GM19397 (cell line): Measurements from ENCODE around the gene ANTXRL.
A peak's percentile ranks its signal among the peaks of the same experiment; 100 is the strongest.
"Not testable (repeated sequence)": the region's sequence is repeated elsewhere in the genome, so short reads cannot be mapped to it uniquely, and the experiment has no call there.

Experiments
- ATAC-seq: cut with Tn5 transposase; IDR thresholded peaks from one replicate; pipeline ENCODE4 v1.9.1; 2021; ENCODE audit warnings: mild to moderate bottlenecking, moderate library complexity; ENCODE audit not compliant: unreplicated experiment

ANTXRL gene

GRCh38 chr10:46254007-46254383 lies 32.8 kb upstream of the ANTXRL start:
- no peak for ATAC-seq

DNA sequence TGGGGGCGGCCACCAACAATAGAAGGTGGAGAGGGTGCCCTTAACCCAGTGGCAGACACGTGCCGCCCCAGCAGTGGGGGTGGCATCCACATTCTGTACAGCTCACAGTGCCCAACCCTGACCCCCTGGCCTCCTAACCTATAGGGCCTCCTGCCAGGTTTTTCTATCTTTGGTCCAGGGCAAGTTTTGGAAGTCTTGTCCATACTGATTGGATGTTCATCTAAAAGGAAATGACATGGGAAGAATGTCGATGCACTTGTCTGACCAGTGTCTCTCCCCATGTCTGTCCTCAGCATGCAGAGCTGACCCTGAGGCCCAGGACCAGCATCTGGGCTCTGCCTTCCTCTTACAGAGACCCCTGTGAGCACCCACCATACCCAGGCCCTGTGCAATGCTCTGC lies 32.3 kb upstream of the ANTXRL start:
- ATAC-seq, result no peak

DNA sequence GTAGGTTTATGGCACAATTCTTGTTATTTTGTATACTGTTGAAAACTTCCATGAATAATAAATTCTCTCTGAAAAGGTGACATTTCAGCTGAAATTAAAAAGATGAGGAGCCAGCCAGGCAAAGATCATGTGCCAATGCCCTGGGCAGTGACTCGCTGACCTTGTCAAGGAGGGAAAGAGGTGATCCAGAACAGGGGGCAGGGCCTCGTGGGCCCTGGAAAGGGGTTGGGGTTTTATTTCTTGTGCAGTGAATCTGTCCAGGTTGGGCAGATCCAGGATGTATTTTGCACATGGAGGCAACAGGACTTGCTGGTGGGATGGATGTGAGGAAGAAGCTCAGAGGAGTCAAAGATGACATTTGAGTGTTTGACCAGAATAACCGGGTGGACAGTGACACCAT lies 31.6 kb upstream of the ANTXRL start:
- not testable (repeated sequence) for ATAC-seq

- ATAC-seq, result peak; percentile 56
These were observed 30.7 kb upstream of the ANTXRL start for GRCh38 chr10:46255801-46256747.

DNA sequence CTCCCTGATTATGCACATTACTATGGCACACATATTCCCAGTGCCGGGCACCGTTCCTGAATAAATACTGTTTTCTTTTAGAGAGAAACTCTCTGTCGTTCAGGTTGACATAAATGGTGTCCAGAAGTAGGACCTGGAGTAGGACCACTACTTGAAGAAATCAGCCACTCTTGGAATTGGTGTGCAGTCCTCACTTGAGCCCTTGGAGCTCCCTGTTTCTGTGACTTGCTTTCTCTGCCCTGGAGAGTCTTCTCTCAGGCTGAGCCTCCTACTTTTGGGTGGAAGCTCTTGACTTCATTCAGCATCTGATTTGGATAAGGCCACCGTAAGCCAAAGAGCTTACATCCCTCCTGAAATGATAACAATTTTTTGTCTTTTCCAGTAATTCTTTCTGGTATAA lies 29.7 kb upstream of the ANTXRL start:
- no peak for ATAC-seq

DNA sequence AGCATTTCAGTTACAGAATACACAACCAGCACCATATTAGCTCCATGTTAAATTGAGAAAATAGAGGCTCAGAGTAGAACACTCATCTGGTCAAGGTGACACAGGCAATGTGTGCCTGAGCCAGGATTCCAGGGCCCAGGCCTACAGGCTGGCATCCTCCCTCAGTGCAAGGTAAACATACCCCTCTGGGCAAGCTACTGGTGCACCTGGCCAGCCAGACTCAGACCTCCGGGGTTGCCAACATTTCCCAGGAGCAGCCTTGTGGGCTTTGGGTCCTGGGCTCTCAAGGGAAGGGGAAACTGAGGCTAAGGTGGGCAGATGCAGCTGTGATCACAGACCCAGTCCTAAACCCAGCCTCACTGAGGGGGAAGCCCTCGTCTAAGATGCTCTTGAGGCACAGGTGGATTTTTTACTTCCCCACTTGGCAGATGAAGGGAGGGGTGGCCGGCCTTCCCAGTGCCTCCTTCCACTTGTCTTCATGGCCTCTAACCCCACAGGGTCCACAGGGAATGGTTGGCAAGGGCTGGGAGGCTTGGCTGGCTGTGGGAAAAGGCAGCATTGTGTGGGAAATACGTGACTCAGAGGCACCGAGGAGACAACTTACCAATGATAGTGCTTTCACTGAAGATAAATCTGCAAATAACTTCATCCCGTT lies 23.8 kb upstream of the ANTXRL start:
- not testable (repeated sequence) for ATAC-seq

- no peak for ATAC-seq
These were observed 22.9 kb upstream of the ANTXRL start for GRCh38 chr10:46263831-46264268.

GRCh38 chr10:46264336-46264735 lies 22.5 kb upstream of the ANTXRL start:
- no peak for ATAC-seq

GRCh38 chr10:46264737-46265368 lies 21.9 kb upstream of the ANTXRL start:
- ATAC-seq, result no peak

GRCh38 chr10:46265566-46266305 lies 21.1 kb upstream of the ANTXRL start:
- ATAC-seq, result not testable (repeated sequence)

DNA sequence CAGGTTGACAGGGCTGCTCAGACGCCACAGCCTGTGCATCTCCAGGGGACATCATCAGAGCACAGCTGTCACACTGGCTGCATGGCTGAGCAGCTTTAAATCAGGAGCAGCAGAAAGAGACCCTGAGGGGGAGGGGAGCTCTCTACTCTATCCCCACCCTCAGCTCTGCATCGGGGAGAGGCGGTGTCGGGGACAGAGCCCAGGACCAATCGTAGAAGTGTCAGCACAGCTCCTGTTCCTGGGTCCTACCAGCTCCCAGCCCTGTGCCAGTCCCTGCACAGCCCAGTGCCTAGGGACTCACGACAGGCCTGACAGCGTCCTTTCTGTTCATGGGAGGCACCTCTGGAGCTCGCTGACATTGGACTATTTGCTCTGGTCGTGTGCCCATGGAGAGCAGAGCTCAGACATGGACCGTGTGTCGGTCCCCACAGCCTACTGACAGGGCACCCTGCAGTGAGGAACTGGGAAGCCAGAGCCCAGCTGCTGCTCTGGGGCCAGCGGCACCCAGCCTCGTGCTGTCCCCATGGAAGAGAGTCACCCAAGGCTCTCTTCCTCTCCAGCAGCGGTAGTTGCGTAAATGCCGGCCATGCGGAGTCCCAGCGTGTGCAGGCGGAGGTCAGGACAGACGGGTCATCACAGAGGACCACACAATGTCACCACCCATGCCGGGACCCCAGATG lies 20.4 kb upstream of the ANTXRL start:
- no peak for ATAC-seq

DNA sequence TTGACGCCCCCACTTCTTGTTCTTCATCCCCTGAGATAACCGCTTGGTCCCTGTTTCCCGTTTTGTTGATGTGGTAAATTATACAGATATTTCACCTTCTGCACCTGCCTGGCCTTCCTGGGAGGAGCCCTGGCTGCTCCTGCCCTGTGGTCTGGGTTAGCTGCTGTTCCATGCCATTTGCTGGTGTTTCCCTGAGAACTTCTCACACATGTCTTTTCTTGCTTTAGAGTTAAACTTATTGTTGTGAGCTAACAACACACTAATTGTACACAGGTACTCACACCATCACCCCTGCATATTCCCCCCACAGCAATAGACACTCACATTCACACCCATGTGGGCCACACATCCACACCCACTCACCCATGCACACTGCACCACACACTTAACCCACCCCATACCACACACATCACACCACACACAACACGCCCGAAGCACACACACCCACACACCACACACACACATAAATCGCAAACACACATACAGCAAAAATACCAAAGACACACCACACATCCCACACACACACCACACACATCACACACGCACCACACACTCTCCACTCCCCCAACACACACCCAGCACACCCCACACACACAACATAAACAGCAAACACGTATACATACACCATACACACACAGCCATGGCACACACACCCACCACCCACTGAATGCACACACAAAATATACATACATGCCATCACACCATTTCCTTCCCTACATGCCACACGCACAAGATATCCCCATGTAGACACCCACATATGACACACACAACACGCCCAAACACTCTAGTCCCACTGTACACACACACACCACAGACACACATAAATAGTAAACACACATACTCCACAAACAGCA lies 19.4 kb upstream of the ANTXRL start:
- ATAC-seq, result no peak

DNA sequence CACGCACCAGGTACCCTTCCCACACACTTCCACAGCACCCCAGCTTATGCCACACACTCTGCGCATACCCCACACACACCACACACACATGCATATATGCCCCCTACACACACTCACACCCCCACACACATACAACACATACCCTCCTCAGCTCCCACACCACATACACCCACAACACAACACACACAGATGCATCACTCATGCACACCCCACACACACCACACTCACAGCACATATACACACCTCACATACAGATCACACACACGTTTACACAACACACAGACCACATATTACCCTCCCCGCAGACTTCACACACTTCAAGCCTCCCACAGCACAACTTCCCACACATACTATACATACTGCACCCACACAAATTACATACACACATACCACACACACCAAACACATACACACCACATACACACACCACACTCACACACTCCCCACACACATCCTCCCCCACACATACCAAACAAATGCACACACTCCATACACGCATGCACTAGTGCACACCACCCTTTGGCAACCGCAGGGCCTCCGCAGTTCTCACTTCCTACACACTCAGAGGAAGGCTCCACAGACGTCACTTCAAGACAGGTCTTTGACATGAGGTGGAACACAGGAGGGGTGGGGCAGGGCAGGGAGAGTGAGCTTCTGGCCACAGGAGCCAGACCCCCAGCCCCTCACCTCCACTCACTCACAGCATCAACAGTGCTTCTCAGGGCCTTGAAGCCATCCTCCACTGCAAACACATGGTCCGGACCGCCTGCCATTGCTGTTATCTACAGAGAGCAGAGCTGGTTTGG lies 18.5 kb upstream of the ANTXRL start:
- ATAC-seq, result no peak

DNA sequence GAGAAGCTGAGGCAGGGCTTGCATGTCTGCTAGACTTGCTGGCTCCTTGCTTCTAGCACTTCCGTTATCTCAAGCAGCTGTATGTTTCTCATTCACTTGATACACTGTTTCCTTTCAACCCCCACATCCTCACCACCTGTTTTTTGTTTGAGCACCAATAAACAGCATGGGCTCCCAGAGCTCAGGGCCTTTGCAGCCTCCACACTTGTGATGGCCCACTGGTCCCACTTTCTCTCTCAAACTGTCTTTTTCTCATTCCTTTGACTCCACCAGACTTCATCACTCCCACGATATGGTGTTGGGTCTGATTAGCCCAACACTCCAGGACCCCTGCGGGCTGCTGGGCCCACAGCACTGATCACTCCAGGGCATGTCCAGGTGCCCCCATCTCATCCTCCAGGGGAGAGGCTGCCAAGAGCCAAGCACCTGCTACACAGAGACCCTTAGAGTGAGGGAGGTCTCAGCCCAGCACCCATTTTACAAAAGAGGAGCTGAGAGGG lies 17.2 kb upstream of the ANTXRL start:
- not testable (repeated sequence) for ATAC-seq

DNA sequence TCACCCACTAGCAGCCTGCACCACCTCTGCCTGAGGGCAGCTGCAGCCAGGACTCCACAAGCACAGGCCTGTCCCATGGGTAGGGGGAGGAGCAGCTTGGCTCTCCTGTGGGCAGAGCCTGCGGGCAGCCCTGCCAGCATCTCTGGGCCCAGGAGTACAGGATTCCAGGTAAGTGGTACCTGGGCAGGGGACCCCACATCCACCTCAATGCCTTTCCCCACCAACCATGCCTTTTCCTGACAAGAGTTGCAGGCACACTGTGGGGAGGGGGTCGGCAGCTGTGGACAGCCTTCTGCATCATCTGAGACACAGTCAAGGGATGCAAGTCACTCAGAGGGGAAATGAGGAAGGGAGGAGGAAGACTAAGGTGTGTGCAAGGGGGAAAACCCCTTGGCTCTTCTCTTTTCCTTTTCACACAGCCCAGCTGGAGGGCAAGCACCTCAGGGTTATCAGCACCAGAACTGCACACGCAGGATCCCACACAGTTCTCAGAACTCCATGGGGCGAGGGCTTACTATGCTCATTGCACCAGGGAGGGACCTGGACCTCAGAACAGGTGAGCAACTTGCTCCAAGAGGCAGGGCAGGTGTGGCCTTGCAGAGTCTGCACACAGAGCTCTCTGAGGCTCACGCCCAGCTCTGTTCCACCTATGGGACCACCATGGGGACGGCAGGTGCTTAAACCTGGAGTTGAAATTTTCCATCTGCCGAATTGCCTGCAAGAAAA lies 16.5 kb upstream of the ANTXRL start:
- no peak for ATAC-seq

GRCh38 chr10:46270963-46271530 lies 15.8 kb upstream of the ANTXRL start:
- not testable (repeated sequence) for ATAC-seq

- not testable (repeated sequence) for ATAC-seq
These were observed 14.8 kb upstream of the ANTXRL start for GRCh38 chr10:46271795-46272499.
